HG03565 (cell line): ENCODE data around the gene NEDD4L.
A peak's percentile ranks its signal among the peaks of the same experiment; 100 is the strongest.

Experiments used
- ATAC-seq: cut with Tn5 transposase; IDR thresholded peaks from one replicate; pipeline ENCODE4 v1.9.1; 2021; ENCODE audit warnings: mild to moderate bottlenecking, moderate library complexity; ENCODE audit not compliant: unreplicated experiment

NEDD4L gene

GRCh38 chr18:58309610-58310239 lies 265.7 kb downstream of the NEDD4L start:
- no peak for ATAC-seq

- no peak for ATAC-seq
Measured at GRCh38 chr18:58310517-58310916, 266.5 kb downstream of the NEDD4L start.

DNA sequence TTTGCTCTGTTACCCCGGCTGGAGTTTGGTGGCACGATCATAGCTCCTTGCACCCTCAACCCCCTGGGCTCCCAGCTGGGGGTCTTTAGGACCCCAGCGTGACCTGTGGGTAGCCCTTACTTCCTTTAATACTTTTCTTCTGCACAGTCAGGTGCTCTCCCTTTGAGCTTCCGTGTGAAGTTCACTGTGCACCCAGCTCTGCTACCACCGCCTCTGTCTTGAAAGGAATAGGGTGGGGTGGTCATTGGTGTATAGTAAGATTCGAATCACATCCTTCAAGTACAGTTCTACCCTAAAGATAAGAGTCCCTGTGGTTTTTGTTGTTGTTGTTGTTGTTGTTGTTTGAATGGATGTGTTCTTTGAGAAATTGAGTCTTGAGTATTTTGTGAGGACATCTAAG lies 267.4 kb downstream of the NEDD4L start:
- no peak for ATAC-seq

GRCh38 chr18:58313491-58314032 lies 269.5 kb downstream of the NEDD4L start:
- ATAC-seq: no peak

GRCh38 chr18:58314284-58314683 lies 270.3 kb downstream of the NEDD4L start:
- ATAC-seq: no peak

DNA sequence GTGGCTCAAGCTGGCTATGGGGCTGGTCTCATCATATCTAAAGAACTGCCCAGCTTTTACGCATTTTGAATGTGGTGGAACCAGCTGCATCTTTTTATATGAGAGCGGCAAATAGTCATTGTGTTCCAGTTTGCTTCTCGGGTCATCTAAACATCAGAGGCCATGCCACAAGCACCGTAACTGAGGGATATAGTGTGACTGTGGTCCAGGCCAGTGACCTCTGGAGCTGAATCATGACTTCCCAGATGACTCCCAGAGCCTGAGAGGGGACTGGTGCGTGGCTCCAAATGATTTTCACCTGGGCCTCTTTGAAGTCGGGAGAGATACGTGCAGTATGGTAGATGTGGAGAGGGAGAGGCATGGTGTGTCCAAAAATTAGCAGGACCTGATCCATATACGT lies 271.0 kb downstream of the NEDD4L start:
- no peak for ATAC-seq

DNA sequence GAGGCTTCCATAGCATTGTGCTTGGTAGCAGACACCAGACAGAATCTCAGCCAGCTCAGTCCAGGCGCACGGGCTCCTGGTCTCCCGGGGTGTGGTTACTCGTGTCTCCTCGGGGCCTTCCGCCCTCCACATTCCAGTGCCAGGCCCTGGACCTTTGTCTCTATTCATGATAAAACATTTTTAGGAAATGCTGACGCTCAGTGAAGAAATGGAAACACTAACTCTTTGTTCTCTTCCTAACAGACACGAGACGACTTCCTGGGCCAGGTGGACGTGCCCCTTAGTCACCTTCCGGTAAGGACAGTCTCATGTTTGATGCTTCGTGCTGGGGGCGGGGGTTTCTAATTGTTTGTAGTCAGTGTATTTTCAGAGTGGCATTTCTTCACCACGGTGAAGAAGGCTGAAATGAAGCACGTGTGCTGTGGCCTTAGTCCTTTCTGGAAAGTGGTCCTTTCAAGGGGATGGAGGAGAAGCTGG lies 271.8 kb downstream of the NEDD4L start:
- ATAC-seq: no peak

DNA sequence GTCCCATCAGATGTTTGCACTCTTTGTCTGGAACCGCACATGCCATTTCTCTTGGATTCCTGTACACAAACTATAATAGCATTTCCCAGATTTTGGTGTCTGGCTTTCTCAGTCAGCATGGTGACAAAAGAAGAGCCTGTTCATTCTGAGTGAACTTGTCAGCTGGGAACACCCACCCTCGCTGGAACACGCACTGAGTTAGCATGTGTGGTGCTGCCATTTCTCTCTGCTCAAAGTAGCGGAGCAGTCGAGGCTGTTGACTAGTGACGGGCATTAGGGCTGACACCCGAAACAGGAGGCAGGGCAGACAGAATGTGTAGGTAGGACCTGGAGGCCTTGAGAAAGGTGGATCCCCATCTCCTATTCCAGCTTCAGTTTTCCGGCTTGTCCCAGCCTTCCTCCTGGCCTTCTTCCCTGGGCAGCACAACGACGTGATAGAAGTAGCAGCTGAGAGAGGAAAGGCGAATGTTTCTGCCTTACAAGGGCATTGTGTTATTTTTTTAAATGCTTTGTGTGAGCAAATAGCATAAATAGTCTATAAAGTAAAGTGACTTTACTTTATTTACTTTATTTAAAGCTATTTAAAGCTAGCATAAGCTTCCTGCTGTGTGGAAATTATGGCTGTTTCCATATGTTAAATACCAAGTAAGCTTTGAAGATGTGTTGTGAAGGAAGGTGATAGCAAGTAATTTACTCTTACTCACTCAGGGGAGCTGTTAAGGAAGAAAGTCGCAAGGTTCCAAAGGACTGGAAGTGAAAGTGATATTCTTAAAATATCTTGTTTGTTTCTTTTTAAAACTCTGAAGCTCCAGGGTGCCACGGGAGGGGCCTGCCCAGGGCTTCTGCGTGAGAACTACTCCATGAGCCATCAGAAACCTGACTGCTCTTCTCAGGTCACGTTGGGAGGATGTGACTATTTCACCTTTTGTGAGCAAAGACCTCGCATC lies 272.6 kb downstream of the NEDD4L start:
- no peak for ATAC-seq

DNA sequence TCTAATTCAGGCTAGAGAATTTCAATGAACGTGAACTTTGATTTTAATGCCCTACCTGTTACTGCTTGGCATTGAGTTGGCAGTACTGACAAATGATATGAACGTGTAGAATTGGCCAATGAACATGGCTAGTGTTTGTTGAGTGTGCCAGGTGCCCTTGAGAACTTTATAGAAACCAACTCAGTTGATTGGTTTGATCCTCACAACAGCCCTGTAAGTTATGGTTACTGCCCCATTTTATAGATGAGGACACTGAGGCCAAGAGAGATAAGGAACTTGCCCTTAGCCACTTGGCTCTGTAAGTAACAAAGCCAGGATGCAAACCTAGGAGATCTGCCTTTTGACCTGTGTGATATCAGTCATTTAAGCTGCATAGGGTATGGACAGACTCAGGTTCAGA lies 275.7 kb downstream of the NEDD4L start:
- ATAC-seq: no peak

DNA sequence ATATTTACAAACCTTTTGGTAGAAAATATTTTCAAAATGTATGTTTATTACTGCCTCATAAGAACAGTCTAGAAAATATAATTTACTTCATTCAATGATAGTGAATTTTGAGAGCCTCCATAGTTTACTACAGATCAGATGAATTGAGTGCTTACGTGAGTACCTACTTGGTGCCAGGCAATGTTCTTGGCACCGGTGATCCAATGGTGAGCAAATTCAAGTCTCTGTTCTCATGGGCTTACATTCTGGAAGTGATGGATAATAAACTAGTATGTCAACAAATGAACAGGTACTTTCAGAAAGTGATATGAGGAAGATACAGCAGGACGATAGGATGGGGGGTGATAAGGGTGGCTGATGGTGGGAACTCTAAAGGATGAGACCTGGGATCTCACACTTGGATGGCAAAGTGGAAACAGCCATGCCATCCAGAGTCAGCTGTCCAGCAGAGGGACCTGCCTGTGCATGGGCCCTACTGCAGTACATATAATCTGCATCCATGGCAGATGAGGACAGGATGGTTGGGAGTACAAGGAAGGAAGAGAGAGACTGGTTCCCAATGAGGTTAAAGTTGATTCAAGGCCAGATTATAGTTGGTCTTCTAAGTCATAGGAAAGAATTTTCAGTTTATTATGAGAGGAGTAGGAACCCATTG lies 277.0 kb downstream of the NEDD4L start:
- no peak for ATAC-seq

DNA sequence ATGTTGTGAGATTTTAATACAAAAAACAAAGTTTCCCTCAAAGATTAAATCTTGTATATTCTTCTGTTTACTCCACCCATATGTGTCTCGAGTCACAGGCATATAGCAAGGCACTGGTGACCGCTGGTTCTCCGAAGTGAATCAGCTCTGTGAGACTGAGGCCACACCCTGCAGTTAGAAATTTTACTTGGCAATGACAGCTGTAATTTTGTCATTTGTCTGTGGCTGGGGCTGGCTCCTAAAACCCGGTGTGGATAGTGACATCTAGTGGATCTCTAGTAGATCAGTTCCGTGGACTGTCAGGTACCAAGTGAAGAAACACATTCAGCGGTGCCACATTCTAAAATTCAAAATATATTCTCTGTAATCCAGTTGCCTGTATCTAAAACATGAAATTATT lies 278.0 kb downstream of the NEDD4L start:
- peak; percentile 63 for ATAC-seq

GRCh38 chr18:58322464-58322863 lies 278.4 kb downstream of the NEDD4L start:
- ATAC-seq: no peak

- ATAC-seq: no peak
Measured at GRCh38 chr18:58323866-58324762, 280.1 kb downstream of the NEDD4L start.

DNA sequence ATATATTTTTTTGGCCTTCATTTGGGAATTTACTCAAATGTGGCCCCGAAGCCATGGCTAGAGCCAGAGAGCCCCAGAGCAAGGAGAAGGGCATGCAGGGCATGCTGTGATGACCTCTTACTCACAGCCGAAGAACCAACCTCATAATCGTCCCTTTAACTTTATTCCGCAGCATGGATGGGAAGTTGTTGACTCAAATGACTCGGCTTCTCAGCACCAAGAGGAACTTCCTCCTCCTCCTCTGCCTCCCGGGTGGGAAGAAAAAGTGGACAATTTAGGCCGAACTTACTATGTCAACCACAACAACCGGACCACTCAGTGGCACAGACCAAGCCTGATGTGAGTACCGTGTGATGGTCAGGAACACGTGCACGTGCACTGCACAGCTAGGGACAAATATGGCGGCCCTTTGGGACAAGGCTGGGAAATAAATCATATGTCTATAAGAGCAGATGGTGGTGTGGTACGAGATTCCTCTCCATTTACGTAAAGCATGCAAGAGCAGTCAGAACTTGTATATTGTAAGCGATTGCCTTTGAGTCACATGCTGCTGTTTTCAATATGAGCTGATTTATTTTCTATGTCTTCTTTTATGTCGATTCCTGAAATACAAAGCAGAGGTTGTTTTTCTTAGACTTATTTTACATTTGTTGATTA lies 280.9 kb downstream of the NEDD4L start:
- no peak for ATAC-seq

DNA sequence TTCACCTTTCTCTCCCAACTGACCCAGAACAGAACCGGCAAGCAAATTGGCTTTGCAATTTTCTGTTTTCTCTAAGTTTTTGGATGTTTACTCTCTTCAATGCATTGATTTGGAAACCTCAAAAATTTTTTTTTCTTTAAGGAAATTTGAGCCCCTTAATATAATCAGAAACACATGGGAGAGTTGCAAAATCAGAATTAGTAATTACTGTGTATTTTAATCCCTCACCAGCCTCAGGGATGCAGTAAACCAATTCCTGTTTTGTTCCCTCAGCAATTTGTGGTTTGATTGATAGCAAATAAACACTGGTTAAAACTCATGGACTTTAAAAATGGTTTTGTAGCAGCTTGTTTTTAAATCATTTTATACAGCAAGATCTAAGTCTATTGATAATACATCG lies 281.5 kb downstream of the NEDD4L start:
- no peak for ATAC-seq

DNA sequence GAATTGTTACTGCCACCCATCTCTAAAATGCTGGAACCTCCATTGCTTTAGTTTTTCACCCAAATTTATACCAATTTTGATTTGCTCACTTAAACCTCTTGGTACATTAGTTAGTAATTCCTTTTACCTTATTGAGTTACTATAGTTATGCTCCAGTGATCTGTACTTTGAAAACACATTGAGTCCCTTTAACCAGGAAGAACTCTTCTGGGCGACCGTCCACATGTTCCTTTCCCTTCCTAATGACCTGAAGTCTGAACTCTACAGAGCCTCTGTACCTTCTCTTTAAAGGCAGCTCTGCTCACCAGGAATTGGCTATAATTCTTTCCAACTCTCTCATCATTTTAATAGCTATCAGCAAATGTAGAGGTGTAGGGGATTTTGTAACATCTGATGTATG lies 290.0 kb downstream of the NEDD4L start:
- no peak for ATAC-seq

DNA sequence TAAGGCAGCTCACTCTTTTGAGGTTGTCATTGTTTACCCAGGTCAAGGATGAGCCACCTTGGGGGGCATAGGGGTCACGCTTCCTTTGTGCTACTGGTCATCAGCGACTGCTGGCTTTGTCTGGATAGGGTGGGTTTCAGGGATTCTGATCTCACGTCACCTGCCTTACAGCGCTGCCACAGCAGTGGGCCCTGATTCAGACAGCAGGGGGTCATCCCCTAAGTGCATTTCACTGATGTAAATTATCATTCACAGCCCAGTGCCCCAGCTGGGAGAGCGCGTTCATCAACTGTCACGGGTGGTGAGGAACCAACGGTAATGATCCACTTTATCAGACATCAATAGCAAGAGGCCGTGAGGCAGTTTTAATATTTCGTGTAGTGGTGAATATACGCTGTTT lies 291.2 kb downstream of the NEDD4L start:
- ATAC-seq: no peak

DNA sequence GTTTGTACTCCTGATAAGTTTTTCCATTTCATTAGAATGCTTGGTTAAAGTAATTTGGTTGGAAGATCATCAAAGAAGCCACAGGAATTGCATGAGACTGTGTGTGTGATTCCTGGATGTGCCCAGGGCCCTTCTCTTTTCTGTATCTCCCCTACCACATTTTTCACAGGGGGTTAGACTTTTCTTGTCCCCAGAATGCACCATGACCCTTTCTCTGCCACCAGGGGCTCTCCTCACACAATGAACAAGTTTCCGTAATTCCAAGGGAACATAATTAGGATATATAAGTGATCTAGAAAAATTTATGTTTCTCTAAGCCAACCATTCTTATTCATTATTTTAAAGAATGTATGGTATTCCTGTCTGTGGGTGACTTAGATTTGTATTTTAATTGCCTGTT lies 291.8 kb downstream of the NEDD4L start:
- ATAC-seq: no peak

- ATAC-seq: no peak
Measured at GRCh38 chr18:58336605-58337004, 292.6 kb downstream of the NEDD4L start.

DNA sequence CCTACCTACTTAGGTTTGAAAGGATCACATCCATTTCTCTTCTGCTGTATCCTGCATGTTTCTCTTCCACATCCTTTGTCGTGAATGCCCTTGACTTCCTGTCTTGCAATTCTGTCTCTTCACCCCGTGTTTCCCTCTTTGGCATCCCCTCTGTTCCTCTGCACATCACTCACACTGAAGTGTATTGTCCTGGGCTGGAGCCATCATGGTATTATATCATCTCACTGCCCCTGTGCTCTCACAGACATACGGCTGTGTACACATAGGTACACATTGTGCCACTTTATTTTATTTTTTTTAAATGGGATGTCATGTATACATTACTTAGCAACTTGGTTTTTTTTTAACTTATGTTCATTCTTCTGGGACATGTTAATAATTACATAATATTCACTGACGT lies 293.3 kb downstream of the NEDD4L start:
- ATAC-seq: no peak
